CD4-positive, alpha-beta T cell (primary cell): ENCODE results near the gene RUFY4. TPM values are rescaled to one million over a fixed set of nuclear protein-coding genes. Genes with fewer than 3 reads are reported as not detected.

ENCODE experiments used
- ATAC-seq: fragments of 200-7000 bp; cut with Tn5 transposase; one replicate; pipeline ENCODE4 v1.10.0; 2022; ENCODE audit warnings: mild to moderate bottlenecking; ENCODE audit not compliant: poor library complexity
- CTCF ChIA-PET: fragments of 350-600 bp; sonication (Branson Sonifier 250); formaldehyde crosslinking; loops from one replicate; lab custom pipeline; 2021; ENCODE audit warnings: antibody characterized with exemption, inconsistent platforms; lab: Charles Lee
- POLR2A ChIA-PET: fragments of 350-600 bp; sonication (Branson Sonifier 250); formaldehyde crosslinking; loops from one replicate; lab custom pipeline; 2021; ENCODE audit warnings: antibody characterized with exemption, inconsistent platforms; lab: Charles Lee
- DNase-seq, 14 experiments: peaks; one replicate each; pipeline ENCODE4 v3.0.0-alpha.2; 2013 to 2020; ENCODE audit warnings: mixed read lengths in 2 of 14
- H3K27ac ChIP-seq, 2 donors: one replicate each; pipeline versions ENCODE4 v1.5.1 to v1.7.0; 2013; ENCODE audit warnings: low read length in 2 of 2, low read depth in 1 of 2, mild to moderate bottlenecking in 1 of 2
- H3K27me3 ChIP-seq, 2 experiments: 1 replicate in 1 of 2; 2 replicates in 1 of 2; pipeline versions ENCODE4 v1.6.1 to v1.7.0; 2013; ENCODE audit warnings: low read length in 2 of 2, control low read depth in 1 of 2, mild to moderate bottlenecking in 1 of 2, moderate library complexity in 1 of 2; ENCODE audit not compliant: insufficient read depth in 2 of 2, control insufficient read depth in 1 of 2
- H3K36me3 ChIP-seq: one replicate; pipeline ENCODE4 v1.6.1; 2013; ENCODE audit warnings: low read length, control low read depth; ENCODE audit not compliant: insufficient read depth
- H3K4me1 ChIP-seq: one replicate; pipeline ENCODE4 v1.6.1; 2013; ENCODE audit warnings: low read length, control low read depth; ENCODE audit not compliant: insufficient read depth
- H3K4me3 ChIP-seq: one replicate; pipeline ENCODE4 v1.5.1; 2013; ENCODE audit warnings: mild to moderate bottlenecking, low read length, moderate library complexity
- H3K9me3 ChIP-seq, 2 experiments: 1 replicate in 1 of 2; 2 replicates in 1 of 2; pipeline versions ENCODE4 v1.6.1 to v1.7.0; 2013; ENCODE audit warnings: low read length in 2 of 2, mild to moderate bottlenecking in 2 of 2, control low read depth in 1 of 2, moderate library complexity in 1 of 2; ENCODE audit not compliant: control insufficient read depth in 1 of 2, insufficient read depth in 1 of 2
- H3K27ac Mint-ChIP-seq: one replicate; pipeline ENCODE4 v1.8.0; 2020; ENCODE audit warnings: mixed read lengths
- H3K27me3 Mint-ChIP-seq: one replicate; pipeline ENCODE4 v1.8.0; 2021; ENCODE audit warnings: mixed read lengths
- H3K36me3 Mint-ChIP-seq: one replicate; pipeline ENCODE4 v1.8.0; 2021; ENCODE audit warnings: low read depth, mixed read lengths
- H3K4me1 Mint-ChIP-seq: one replicate; pipeline ENCODE4 v1.8.0; 2021; ENCODE audit warnings: low read depth, mixed read lengths
- H3K4me3 Mint-ChIP-seq: one replicate; pipeline ENCODE4 v1.8.0; 2020; ENCODE audit warnings: mild to moderate bottlenecking, mixed read lengths
- H3K9me3 Mint-ChIP-seq: one replicate; pipeline ENCODE4 v1.8.0; 2020; ENCODE audit warnings: mixed read lengths
- intact Hi-C, 2 experiments: fragments of 100-400 bp; cut with DNase I in 1 of 2; cut with micrococcal nuclease in 1 of 2; formaldehyde crosslinking; loops; one replicate each; pipeline versions ENCODE4 v1.15.1 to v1.9.0; 2023 to 2025; cut with DNase I, micrococcal nuclease
- total RNA-seq, 174 experiments: library from RNA in 2 of 174; stranded (reverse) in 2 of 174; gene quantifications; one replicate each; pipeline ENCODE4 v1.2.3 and lab custom pipeline; 2021 to 2026
- TF ChIP-seq, protein P1 (sequence below): fragments of 200-600 bp; IDR thresholded peaks from one replicate; pipeline ENCODE4 v1.8.0; 2022; ENCODE audit warnings: antibody characterized with exemption, mild to moderate bottlenecking

Gene RUFY4
- total RNA-seq, 2 experiments from 2014 or later, result 0.78 to 0.85 TPM

DNA sequence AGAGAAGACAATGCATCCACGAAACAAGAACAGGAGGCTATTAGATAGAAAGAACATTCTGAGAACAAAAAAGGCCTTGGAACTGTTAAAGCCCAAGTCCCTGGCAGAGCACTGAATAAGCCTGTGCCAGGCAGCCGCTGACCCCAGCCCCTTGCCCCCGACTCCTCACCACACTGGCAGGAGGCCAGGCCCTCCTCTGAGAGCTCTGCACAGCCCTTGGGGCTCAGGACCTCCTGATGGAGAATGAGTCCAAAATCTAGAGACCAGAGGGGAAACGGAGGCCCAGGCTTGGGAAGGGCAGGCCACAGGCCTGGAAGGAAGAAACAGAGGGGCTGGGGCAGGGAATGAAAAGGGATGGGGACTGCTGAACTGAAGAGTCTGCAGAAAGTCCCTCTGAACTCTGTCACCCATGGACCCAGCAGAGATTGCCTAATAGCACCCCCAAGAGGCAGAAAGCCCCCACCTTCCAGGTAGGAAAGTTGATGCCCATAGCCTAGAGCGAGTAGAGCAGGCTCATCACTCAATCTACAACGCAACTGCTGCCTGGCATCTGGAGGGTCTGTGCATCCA is 48.0 kb upstream of the RUFY4 start:
- H3K4me1 Mint-ChIP-seq, result no peaks in the 10 kb centered on the region
- H3K27me3 Mint-ChIP-seq, result no peaks in the 10 kb centered on the region
- DNase-seq, result no peak
- H3K36me3 Mint-ChIP-seq, result no peaks in the 10 kb centered on the region
- intact Hi-C loops, result no loop called here
- Histone ChIP-seq H3K27ac (no peak overlapping the region), H3K4me3 (no peak overlapping the region), H3K36me3 (no peaks in the 10 kb centered on the region), H3K9me3 (no peaks in the 10 kb centered on the region), H3K4me1 (peaks cover 2% of the 10 kb centered on the region), H3K27me3 (no peaks in the 10 kb centered on the region)
- POLR2A ChIA-PET, result no interaction called here
- TF ChIP-seq, protein P1, sequence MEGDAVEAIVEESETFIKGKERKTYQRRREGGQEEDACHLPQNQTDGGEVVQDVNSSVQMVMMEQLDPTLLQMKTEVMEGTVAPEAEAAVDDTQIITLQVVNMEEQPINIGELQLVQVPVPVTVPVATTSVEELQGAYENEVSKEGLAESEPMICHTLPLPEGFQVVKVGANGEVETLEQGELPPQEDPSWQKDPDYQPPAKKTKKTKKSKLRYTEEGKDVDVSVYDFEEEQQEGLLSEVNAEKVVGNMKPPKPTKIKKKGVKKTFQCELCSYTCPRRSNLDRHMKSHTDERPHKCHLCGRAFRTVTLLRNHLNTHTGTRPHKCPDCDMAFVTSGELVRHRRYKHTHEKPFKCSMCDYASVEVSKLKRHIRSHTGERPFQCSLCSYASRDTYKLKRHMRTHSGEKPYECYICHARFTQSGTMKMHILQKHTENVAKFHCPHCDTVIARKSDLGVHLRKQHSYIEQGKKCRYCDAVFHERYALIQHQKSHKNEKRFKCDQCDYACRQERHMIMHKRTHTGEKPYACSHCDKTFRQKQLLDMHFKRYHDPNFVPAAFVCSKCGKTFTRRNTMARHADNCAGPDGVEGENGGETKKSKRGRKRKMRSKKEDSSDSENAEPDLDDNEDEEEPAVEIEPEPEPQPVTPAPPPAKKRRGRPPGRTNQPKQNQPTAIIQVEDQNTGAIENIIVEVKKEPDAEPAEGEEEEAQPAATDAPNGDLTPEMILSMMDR, result no peak
- no peaks in the 10 kb centered on the region for H3K9me3 Mint-ChIP-seq
- CTCF ChIA-PET, result no interaction called here
- ATAC-seq, result no peak
- H3K27ac Mint-ChIP-seq, result no peak overlapping the region
- no peak overlapping the region for H3K4me3 Mint-ChIP-seq

DNA sequence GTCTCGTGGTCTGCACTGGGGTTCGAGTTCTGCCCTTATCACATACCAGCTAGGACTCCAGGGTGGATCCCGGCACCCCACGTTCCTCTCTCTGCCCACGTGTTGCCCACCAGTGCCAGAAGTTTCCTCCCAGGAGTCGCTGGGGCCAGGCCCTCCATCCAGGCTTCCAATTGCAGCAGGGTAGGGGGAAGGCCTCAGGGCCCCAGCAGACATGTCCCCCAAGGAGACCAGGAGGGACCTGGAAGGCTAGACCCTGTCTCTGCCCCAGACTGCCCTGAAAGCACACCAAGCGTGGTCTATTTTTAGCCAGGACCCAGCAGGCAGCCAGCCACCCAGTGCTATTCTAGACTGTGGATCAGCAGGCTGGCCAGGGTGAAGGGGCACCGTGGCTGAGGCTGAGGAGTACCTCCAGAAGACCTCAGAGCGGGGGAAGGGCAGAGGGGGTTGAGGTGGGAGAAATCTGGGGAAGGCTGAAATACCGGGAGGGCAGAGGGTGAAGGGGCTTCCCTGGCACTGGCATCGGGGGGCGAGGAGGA is 47.4 kb upstream of the RUFY4 start:
- no peaks in the 10 kb centered on the region for H3K4me1 Mint-ChIP-seq
- H3K9me3 ChIP-seq, result no peaks in the 10 kb centered on the region
- ATAC-seq, result no peak
- no peak for DNase-seq
- CTCF ChIA-PET, result no interaction called here
- H3K36me3 Mint-ChIP-seq, result no peaks in the 10 kb centered on the region
- TF ChIP-seq, protein P1, result no peak
- no peaks in the 10 kb centered on the region for H3K27me3 Mint-ChIP-seq
- no peaks in the 10 kb centered on the region for H3K9me3 Mint-ChIP-seq
- intact Hi-C loops, result no loop called here
- H3K27ac Mint-ChIP-seq, result no peak overlapping the region
- no peaks in the 10 kb centered on the region for H3K36me3 ChIP-seq
- H3K27ac ChIP-seq, result no peak overlapping the region
- H3K27me3 ChIP-seq, result no peaks in the 10 kb centered on the region
- no peak overlapping the region for H3K4me3 ChIP-seq
- no peak overlapping the region for H3K4me3 Mint-ChIP-seq
- POLR2A ChIA-PET, result no interaction called here
- H3K4me1 ChIP-seq, result peaks cover 2% of the 10 kb centered on the region

DNA sequence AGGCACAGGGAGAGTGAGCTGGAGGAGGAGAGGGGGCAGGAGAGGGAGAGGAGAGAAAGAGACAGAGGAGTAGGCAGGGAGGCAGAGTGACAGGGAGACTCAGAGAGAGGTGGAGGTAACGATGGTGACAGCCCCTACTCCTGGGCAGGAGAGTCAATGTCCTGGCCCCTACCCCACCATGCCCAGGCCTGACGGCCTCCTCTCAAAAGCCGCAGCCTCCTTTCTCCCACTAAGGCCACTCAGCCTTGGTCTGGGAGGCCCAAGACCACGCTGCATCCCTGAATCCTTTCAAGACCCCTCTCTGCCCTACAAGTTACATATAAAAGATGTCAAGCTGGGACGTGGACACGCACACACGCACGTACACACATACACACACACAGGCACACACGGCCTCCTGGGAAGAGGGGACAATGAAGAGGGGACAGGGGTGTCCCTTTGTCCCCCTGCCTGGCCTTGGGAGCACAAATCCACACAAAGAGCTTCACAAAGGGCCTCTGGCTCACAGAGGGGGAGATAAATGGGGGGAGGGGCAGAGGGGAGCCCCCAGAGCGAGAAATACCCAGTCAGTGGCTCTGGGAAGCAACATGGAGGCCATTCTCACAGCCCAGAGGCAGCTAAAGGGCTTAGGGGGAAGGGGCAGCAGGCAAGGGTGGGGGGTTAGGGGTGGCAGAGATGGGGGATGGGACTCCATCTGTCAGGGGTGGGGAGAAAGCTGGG is 46.8 kb upstream of the RUFY4 start:
- no peaks in the 10 kb centered on the region for H3K36me3 ChIP-seq
- H3K27me3 Mint-ChIP-seq, result no peaks in the 10 kb centered on the region
- H3K4me1 ChIP-seq, result peaks cover 2% of the 10 kb centered on the region
- ATAC-seq (no peak), DNase-seq (no peak)
- no peaks in the 10 kb centered on the region for H3K4me1 Mint-ChIP-seq
- TF ChIP-seq, protein P1, result no peak
- H3K9me3 Mint-ChIP-seq, result no peaks in the 10 kb centered on the region
- H3K27me3 ChIP-seq, result no peaks in the 10 kb centered on the region
- ChIA-PET CTCF (no interaction called here), POLR2A (no interaction called here)
- intact Hi-C loops, result no loop called here
- no peaks in the 10 kb centered on the region for H3K9me3 ChIP-seq
- H3K27ac ChIP-seq, result no peak overlapping the region
- H3K4me3 ChIP-seq, result no peak overlapping the region
- H3K27ac Mint-ChIP-seq, result no peak overlapping the region
- H3K36me3 Mint-ChIP-seq, result no peaks in the 10 kb centered on the region
- H3K4me3 Mint-ChIP-seq, result no peak overlapping the region
